PC-3 (cell line): ENCODE data around the gene MEGF6. TPM values are rescaled to one million over a fixed set of nuclear protein-coding genes. Genes with fewer than 3 reads are reported as not detected.

Experiments used
- ATAC-seq: fragments of 200-7000 bp; cut with Tn5 transposase; 2 replicates; pipeline ENCODE4 v1.9.1; 2020; ENCODE audit warnings: mild to moderate bottlenecking, moderate library complexity
- BruUV-seq: library from RNA; stranded (reverse); fragments of 400-500 nt; replicated peaks from 2 replicates; lab custom pipeline; 2021; lab: Mats Ljungman, UMichigan
- CTCF ChIA-PET: fragments of 300-600 bp; sonication (Branson Sonifier 250); formaldehyde crosslinking; loops from one replicate; lab custom pipeline; 2022; ENCODE audit warnings: antibody characterized with exemption; lab: Charles Lee
- POLR2A ChIA-PET: fragments of 300-600 bp; sonication (Branson Sonifier 250); formaldehyde crosslinking; loops from one replicate; lab custom pipeline; 2022; ENCODE audit warnings: antibody characterized with exemption; ENCODE audit not compliant: unreplicated experiment; lab: Charles Lee
- DNase-seq: peaks from one replicate; pipeline ENCODE4 v3.0.0-alpha.2; 2015
- H2AFZ ChIP-seq: fragments of 300-600 bp; sonication (generic); 2 replicates; pipeline ENCODE4 v1.6.0; 2016; ENCODE audit warnings: antibody characterized with exemption, low read length
- H3F3A ChIP-seq: fragments of 300-600 bp; sonication (generic); one replicate; pipeline ENCODE4 v1.6.0; 2017; ENCODE audit warnings: antibody characterized with exemption, low read length, control low read depth, mild to moderate bottlenecking; ENCODE audit not compliant: unreplicated experiment
- H3K27ac ChIP-seq: fragments of 300-600 bp; sonication (generic); 2 replicates; pipeline ENCODE4 v1.5.1; 2016; ENCODE audit warnings: mild to moderate bottlenecking, low read length
- H3K27me3 ChIP-seq: fragments of 300-600 bp; sonication (generic); 2 replicates; pipeline ENCODE4 v1.6.1; 2016; ENCODE audit warnings: low read length, mixed read lengths
- H3K36me3 ChIP-seq: fragments of 300-600 bp; sonication (generic); 2 replicates; pipeline ENCODE4 v1.6.1; 2016; ENCODE audit warnings: low read depth, mixed run types, low read length, mixed read lengths
- H3K4me1 ChIP-seq: fragments of 300-600 bp; sonication (generic); 2 replicates; pipeline ENCODE4 v1.5.1; 2016; ENCODE audit warnings: low read length; ENCODE audit not compliant: insufficient read depth
- H3K4me2 ChIP-seq: fragments of 300-600 bp; sonication (generic); 2 replicates; pipeline ENCODE4 v1.6.0; 2016; ENCODE audit warnings: low read length
- H3K4me3 ChIP-seq: fragments of 300-600 bp; sonication (generic); 2 replicates; pipeline ENCODE4 v1.5.1; 2016; ENCODE audit warnings: mild to moderate bottlenecking, low read length, mixed read lengths
- H3K79me2 ChIP-seq: fragments of 300-600 bp; sonication (generic); 2 replicates; pipeline ENCODE4 v1.6.1; 2017; ENCODE audit warnings: low read length, mixed read lengths
- H3K9ac ChIP-seq: fragments of 300-600 bp; sonication (generic); 2 replicates; pipeline ENCODE4 v1.6.0; 2016; ENCODE audit warnings: mild to moderate bottlenecking, low read length
- H3K9me2 ChIP-seq: fragments of 300-600 bp; sonication (generic); replicated peaks from 2 replicates; pipeline ENCODE4 v1.6.1; 2016; ENCODE audit warnings: mixed run types, low read length, mixed read lengths
- H3K9me3 ChIP-seq: fragments of 300-600 bp; sonication (generic); 2 replicates; pipeline ENCODE4 v1.6.1; 2016; ENCODE audit warnings: low read length, mixed read lengths
- H4K20me1 ChIP-seq: fragments of 300-600 bp; sonication (generic); 2 replicates; pipeline ENCODE4 v1.6.1; 2016; ENCODE audit warnings: low read length, mixed read lengths
- CTCF ChIP-seq: fragments of 300-600 bp; sonication (generic); conservative IDR thresholded peaks from 2 replicates; pipeline ENCODE4 v1.5.1; 2017; ENCODE audit warnings: antibody characterized with exemption, low read depth, mild to moderate bottlenecking, low read length
- EZH2 ChIP-seq: fragments of 300-600 bp; sonication (generic); IDR thresholded peaks from one replicate; pipeline ENCODE4 v1.6.1; 2017; ENCODE audit warnings: antibody characterized with exemption, mild to moderate bottlenecking, low read length; ENCODE audit not compliant: unreplicated experiment
- EZH2phosphoT487 ChIP-seq: fragments of 300-600 bp; sonication (generic); IDR thresholded peaks from 2 replicates; pipeline ENCODE4 v1.6.1; 2018; ENCODE audit warnings: mild to moderate bottlenecking, antibody characterized with exemption, low read length, borderline replicate concordance
- intact Hi-C: fragments of 100-400 bp; cut with micrococcal nuclease; formaldehyde crosslinking; loops from 2 replicates; pipeline ENCODE4 v1.9.0; 2023
- total RNA-seq: library from RNA; depleted of rRNA; stranded (reverse); fragments of >200 nt; gene quantifications from 2 replicates; pipeline ENCODE4 v1.2.3, GENCODE V29; 2014

Gene MEGF6
- total RNA-seq, 1 experiment from 2014 or later = 32.5 TPM

- ATAC-seq (no peak), DNase-seq (peak; percentile 51)
- H3K9me3 ChIP-seq = no peaks in the 10 kb centered on the region
- H3K4me3 ChIP-seq = no peak overlapping the region
- no peak overlapping the region for H3K9ac ChIP-seq
- no peak overlapping the region for H3K27ac ChIP-seq
- intact Hi-C loops = no loop called here
- no peak overlapping the region for H3K4me2 ChIP-seq
- POLR2A ChIA-PET = no interaction called here
- TF ChIP-seq EZH2phosphoT487 (no peak), EZH2 (no peak), CTCF (no peak)
- no peaks in the 10 kb centered on the region for H3K36me3 ChIP-seq
- BruUV-seq = no TSS peak
- no peaks in the 10 kb centered on the region for H3F3A ChIP-seq
- H2AFZ ChIP-seq = no peak overlapping the region
- H4K20me1 ChIP-seq = no peaks in the 10 kb centered on the region
- H3K4me1 ChIP-seq = peaks cover 14% of the 10 kb centered on the region
- H3K79me2 ChIP-seq = no peaks in the 10 kb centered on the region
- H3K27me3 ChIP-seq = no peaks in the 10 kb centered on the region
- H3K9me2 ChIP-seq = no peaks in the 10 kb centered on the region
- CTCF ChIA-PET = no interaction called here
Measured at GRCh38 chr1:3501856-3502640, 109.3 kb downstream of the MEGF6 start.

GRCh38 chr1:3501437-3501836 is 109.9 kb downstream of the MEGF6 start:
- DNase-seq (no peak), ATAC-seq (no peak)
- Histone ChIP-seq H2AFZ (no peak overlapping the region), H3K79me2 (no peaks in the 10 kb centered on the region), H3K4me3 (no peak overlapping the region), H3K36me3 (no peaks in the 10 kb centered on the region), H3K4me2 (no peak overlapping the region), H3K9me2 (no peaks in the 10 kb centered on the region), H3K27ac (no peak overlapping the region), H3K27me3 (no peaks in the 10 kb centered on the region), H3K9ac (no peak overlapping the region), H3K4me1 (peaks cover 14% of the 10 kb centered on the region), H3K9me3 (no peaks in the 10 kb centered on the region), H4K20me1 (no peaks in the 10 kb centered on the region), H3F3A (no peaks in the 10 kb centered on the region)
- ChIA-PET CTCF (no interaction called here), POLR2A (no interaction called here)
- TF ChIP-seq EZH2 (no peak), CTCF (no peak), EZH2phosphoT487 (no peak)
- no TSS peak for BruUV-seq
- intact Hi-C loops = no loop called here

- H3K9me2 ChIP-seq = no peaks in the 10 kb centered on the region
- H3K27ac ChIP-seq = no peak overlapping the region
- H3K9ac ChIP-seq = no peak overlapping the region
- H3K27me3 ChIP-seq = no peaks in the 10 kb centered on the region
- CTCF ChIA-PET = no interaction called here
- H3K9me3 ChIP-seq = no peaks in the 10 kb centered on the region
- no peaks in the 10 kb centered on the region for H3F3A ChIP-seq
- peaks cover 14% of the 10 kb centered on the region for H3K4me1 ChIP-seq
- POLR2A ChIA-PET = no interaction called here
- no peak for ATAC-seq
- intact Hi-C loops = no loop called here
- no peak overlapping the region for H3K4me3 ChIP-seq
- H3K4me2 ChIP-seq = no peak overlapping the region
- no peaks in the 10 kb centered on the region for H3K36me3 ChIP-seq
- H3K79me2 ChIP-seq = no peaks in the 10 kb centered on the region
- DNase-seq = no peak
- BruUV-seq = no TSS peak
- no peak overlapping the region for H2AFZ ChIP-seq
- TF ChIP-seq EZH2 (no peak), CTCF (no peak), EZH2phosphoT487 (no peak)
- no peaks in the 10 kb centered on the region for H4K20me1 ChIP-seq
Measured at GRCh38 chr1:3500265-3500835, 111.0 kb downstream of the MEGF6 start.
